D721Med (cell line): ENCODE data around the gene HOGA1.

Source experiments
- DNase-seq: peaks from one replicate; pipeline ENCODE4 v3.0.0; 2011; ENCODE audit warnings: low spot score; ENCODE audit not compliant: insufficient read length
- FAIRE-seq: peaks from 2 replicates; lab custom pipeline; 2011; peaks lifted over from hg19 to GRCh38; lab: Jason Lieb, UNC
- CTCF ChIP-seq: IDR thresholded peaks from 2 replicates; pipeline ENCODE4 v1.5.1; 2012; ENCODE audit warnings: mild to moderate bottlenecking, control low read depth; ENCODE audit not compliant: insufficient read depth; ENCODE audit errors: missing control alignments

Gene HOGA1

GRCh38 chr10:97584060-97584797, at the start of gene HOGA1:
Gene HOGA1 (plus strand): TSS chr10:97584389. CDS start chr10:97584704, 315 bp downstream.
- DNase-seq (no peak), FAIRE-seq (no peak)

GRCh38 chr10:97534746-97535367, 49.3 kb upstream of the HOGA1 start:
- TF ChIP-seq CTCF: peak; percentile 55
- DNase-seq: no peak
- no peak for FAIRE-seq

More at GRCh38 chr10:97584060-97584797, at the start of gene HOGA1:
- TF ChIP-seq CTCF: no peak

GRCh38 chr10:97537186-97537869, 46.9 kb upstream of the HOGA1 start:
- DNase-seq (no peak), FAIRE-seq (no peak)
- no peak for TF ChIP-seq CTCF

GRCh38 chr10:97538411-97538810, 45.8 kb upstream of the HOGA1 start:
- FAIRE-seq (no peak), DNase-seq (no peak)
- no peak for TF ChIP-seq CTCF

- DNase-seq (no peak), FAIRE-seq (no peak)
- TF ChIP-seq CTCF: no peak
These were observed 45.4 kb upstream of the HOGA1 start for GRCh38 chr10:97538839-97539238.

- FAIRE-seq (no peak), DNase-seq (no peak)
- TF ChIP-seq CTCF: no peak
These were observed 44.5 kb upstream of the HOGA1 start for GRCh38 chr10:97539523-97540200.
